GM12878 (cell line): ENCODE results near the gene CAT. TPM values are rescaled to one million over a fixed set of nuclear protein-coding genes. Genes with fewer than 3 reads are reported as not detected.

ENCODE experiments used
- ATAC-seq: fragments of 200-7000 bp; cut with Tn5 transposase; 3 replicates; pipeline ENCODE4 v1.9.1; 2020; ENCODE audit warnings: mild to moderate bottlenecking, moderate library complexity
- BruUV-seq: library from RNA; stranded (reverse); fragments of 400-500 nt; replicated peaks from 2 replicates; lab custom pipeline; 2021; lab: Mats Ljungman, UMichigan
- CTCF ChIA-PET: fragments of 300-600 bp; sonication (Branson Sonifier 250); formaldehyde crosslinking; extraction: SDS; loops from one replicate; lab custom pipeline; 2021; ENCODE audit warnings: inconsistent platforms; lab: Yijun Ruan, JAX
- POLR2A ChIA-PET: fragments of 350-600 bp; formaldehyde crosslinking; extraction: SDS; loops from one replicate; lab custom pipeline; 2021; ENCODE audit warnings: inconsistent platforms; lab: Charles Lee
- RAD21 ChIA-PET: fragments of 300-600 bp; sonication (Branson Sonifier 250); formaldehyde crosslinking; loops from one replicate; lab custom pipeline; 2023; ENCODE audit warnings: antibody characterized with exemption; ENCODE audit not compliant: unreplicated experiment; lab: Charles Lee
- SMC1A ChIA-PET: fragments of 300-600 bp; sonication (Branson Sonifier 250); formaldehyde crosslinking; loops from one replicate; lab custom pipeline; 2023; ENCODE audit not compliant: unreplicated experiment, uncharacterized antibody; lab: Charles Lee
- DNase-seq: peaks from one replicate; pipeline ENCODE4 v3.0.0-alpha.2; 2011; ENCODE audit warnings: low read depth, low spot score
- FAIRE-seq: peaks from 3 replicates; lab custom pipeline; 2011; peaks lifted over from hg19 to GRCh38; lab: Jason Lieb, UNC
- H2AFZ ChIP-seq: 2 replicates; pipeline ENCODE4 v1.6.0; 2011; ENCODE audit warnings: low read depth, low read length, control low read depth; ENCODE audit not compliant: control insufficient read depth
- H3K27ac ChIP-seq: 2 replicates; pipeline ENCODE4 v1.5.1; 2011; ENCODE audit warnings: control low read depth; ENCODE audit not compliant: control insufficient read depth, insufficient read depth
- H3K27me3 ChIP-seq, 2 experiments: replicated peaks in 1 of 2; 2 replicates each; pipeline versions ENCODE4 v1.6.0 to v1.6.1; 2011; ENCODE audit warnings: low read length in 1 of 2; ENCODE audit not compliant: control insufficient read depth in 2 of 2, insufficient read depth in 2 of 2
- H3K36me3 ChIP-seq, 2 experiments: 2 replicates each; pipeline ENCODE4 v1.5.1; 2011; ENCODE audit warnings: low read length in 1 of 2; ENCODE audit not compliant: control insufficient read depth in 2 of 2, insufficient read depth in 2 of 2
- H3K4me1 ChIP-seq: 2 replicates; pipeline ENCODE4 v1.6.1; 2011; ENCODE audit warnings: mild to moderate bottlenecking, low read length, moderate library complexity, mixed read lengths; ENCODE audit not compliant: control insufficient read depth, insufficient read depth
- H3K4me2 ChIP-seq: 2 replicates; pipeline ENCODE4 v1.6.0; 2011; ENCODE audit warnings: control low read depth; ENCODE audit not compliant: control insufficient read depth, insufficient read depth
- H3K4me3 ChIP-seq: fragments of 200-600 bp; sonication (generic); 2 replicates; pipeline ENCODE4 v1.5.1; 2016
- H3K79me2 ChIP-seq: 2 replicates; pipeline ENCODE4 v1.6.0; 2011; ENCODE audit warnings: low read length; ENCODE audit not compliant: control insufficient read depth, insufficient read depth
- H3K9ac ChIP-seq: 2 replicates; pipeline ENCODE4 v1.8.0; 2011; ENCODE audit warnings: low read length, control low read depth, mixed read lengths; ENCODE audit not compliant: control insufficient read depth, insufficient read depth
- H3K9me3 ChIP-seq: replicated peaks from 3 replicates; pipeline ENCODE4 v1.5.1; 2011; ENCODE audit warnings: mild to moderate bottlenecking, low read length; ENCODE audit not compliant: control insufficient read depth, insufficient read depth
- H4K20me1 ChIP-seq: 2 replicates; pipeline ENCODE4 v1.6.0; 2011; ENCODE audit not compliant: control insufficient read depth, insufficient read depth
- CUX1 ChIP-seq: IDR thresholded peaks from 2 replicates; pipeline ENCODE4 v1.6.1; 2012; ENCODE audit warnings: improper control_type of control experiment, low read depth, low read length; ENCODE audit not compliant: insufficient replicate concordance
- E2F8 ChIP-seq: fragments of 450-650 bp; IDR thresholded peaks from 2 replicates; pipeline ENCODE4 v1.6.1; 2018; ENCODE audit warnings: mild to moderate bottlenecking, low read depth, moderate library complexity; ENCODE audit not compliant: partially characterized antibody
- NRF1 ChIP-seq: conservative IDR thresholded peaks from 2 replicates; pipeline ENCODE4 v1.6.1; 2011; ENCODE audit warnings: mild to moderate bottlenecking, low read depth, low read length, improper control_type of control experiment
- SPI1 ChIP-seq: IDR thresholded peaks from 2 replicates; pipeline ENCODE4 v1.6.1; 2011; ENCODE audit warnings: low read depth, mild to moderate bottlenecking, low read length, moderate library complexity, borderline replicate concordance; ENCODE audit not compliant: insufficient read depth
- SUPT20H ChIP-seq: IDR thresholded peaks from 2 replicates; pipeline ENCODE4 v1.6.1; 2011; ENCODE audit warnings: low read depth, mild to moderate bottlenecking, low read length, moderate library complexity, borderline replicate concordance; ENCODE audit not compliant: control insufficient read depth
- WRNIP1 ChIP-seq: IDR thresholded peaks from 2 replicates; pipeline ENCODE4 v1.6.1; 2011; ENCODE audit warnings: low read depth, low read length, improper control_type of control experiment, borderline replicate concordance
- WGBS: methylation state at CpG from one replicate; pipeline ENCODE4 v1.1.6; 2016; ENCODE audit warnings: low lambda C conversion rate; ENCODE audit not compliant: insufficient replicate concordance, insufficient coverage; ENCODE audit errors: missing lambda C conversion rate; 5-methylcytosine and 5-hydroxymethylcytosine counted together
- in situ Hi-C: fragments of 300-500 bp; cut with MboI; formaldehyde crosslinking; loops from 9 replicates; pipeline ENCODE4 v1.14.3; 2018; ENCODE audit warnings: mixed read lengths
- intact Hi-C: fragments of 100-400 bp; cut with micrococcal nuclease; formaldehyde crosslinking; loops from one replicate; pipeline ENCODE4 v1.14.2; 2022; ENCODE audit not compliant: unreplicated experiment
- polyA plus RNA-seq, 11 experiments: library from polyadenylated mRNA; depleted of rRNA in 4 of 11; unstranded in 6 of 11; stranded (reverse) in 5 of 11; fragments of >200 nt; fragmentation: Nextera tagmentation in 4 of 11; fragmentation: Illumina TruSeq in 1 of 11; extraction: Ambion mirVana in 4 of 11; extraction: Trizol in 1 of 11; gene quantifications; 1 replicate in 1 of 11; 2 replicates in 10 of 11; pipeline versions ENCODE4 v1.2.1 to v1.2.3, GENCODE V29; 2011 to 2016; ENCODE audit warnings: inconsistent platforms in 2 of 11, missing spikeins in 2 of 11, low read depth in 1 of 11
- total RNA-seq, 4 experiments: library from RNA; depleted of rRNA in 3 of 4; stranded (reverse); fragments of >200 nt in 3 of 4; fragmentation: Illumina TruSeq in 1 of 4; extraction: Trizol in 1 of 4; gene quantifications; 2 replicates each; pipeline versions ENCODE4 v1.2.1 to v1.2.3, GENCODE V29; 2013 to 2021

CAT gene
- total and polyA plus RNA-seq, 10 of the 15 experiments (the other 5 are each of a cell fraction or from before 2014, with no cell fraction given) = 22.4 to 71.3 (median 33.6) TPM

- TF ChIP-seq E2F8 (no peak), CUX1 (no peak), WRNIP1 (no peak)
Measured at GRCh38 chr11:34431979-34432378, 6.8 kb upstream of the CAT start (continued).

GRCh38 chr11:34432822-34433221 is 5.9 kb upstream of the CAT start:
- intact Hi-C loops = no loop called here
- no peak overlapping the region for H2AFZ ChIP-seq
- CTCF ChIA-PET = interaction anchor here (1.2 to 1.4 kb wide), 3 partner anchors 9 to 57 kb away, joined by 3 to 12 read pairs (median 4); no protein-coding TSS in a partner anchor

More at GRCh38 chr11:34432822-34433221, 5.9 kb upstream of the CAT start:
- Histone ChIP-seq H3K4me1 (no peaks in the 10 kb centered on the region), H3K79me2 (no peaks in the 10 kb centered on the region), H3K36me3 (no peaks in the 10 kb centered on the region), H3K27ac (no peak overlapping the region), H3K4me2 (no peak overlapping the region), H4K20me1 (no peaks in the 10 kb centered on the region), H3K27me3 (no peaks in the 10 kb centered on the region), H3K9me3 (no peaks in the 10 kb centered on the region), H3K9ac (no peak overlapping the region), H3K4me3 (no peak overlapping the region)
- DNase-seq (no peak), ATAC-seq (no peak), FAIRE-seq (no peak)
- ChIA-PET SMC1A (interaction anchor here (1.3 kb wide), 1 partner anchor 16 kb away, joined by 4 read pairs; no protein-coding TSS in a partner anchor), RAD21 (no interaction called here), POLR2A (no interaction called here)
- 39% methylated on average over 5 of the region's 5 CpGs for WGBS
- TF ChIP-seq SPI1 (peak; percentile 64; the same call in 1 of the 2 replicates), NRF1 (no peak), SUPT20H (no peak)
- in situ Hi-C loops = no loop called here
- BruUV-seq = no TSS peak
